Thoracic aorta (tissue), 2 donors: ENCODE data around the gene AP2M1. TPM values are rescaled to one million over a fixed set of nuclear protein-coding genes. Genes with fewer than 3 reads are reported as not detected.

Source experiments
- ATAC-seq: fragments of 150-250 bp; one replicate; pipeline ENCODE4 v1.8.0; 2017; ENCODE audit warnings: low read depth; ENCODE audit not compliant: insufficient number of reproducible peaks, low FRiP score
- DNase-seq: peaks from one replicate; pipeline ENCODE4 v3.0.0-alpha.2; 2020; ENCODE audit warnings: low spot score
- H3K27ac ChIP-seq, 2 donors: fragments of 200-600 bp; sonication (generic); 1 replicate in 1 of 2; 2 replicates in 1 of 2; pipeline ENCODE4 v1.5.1; 2016; ENCODE audit warnings: mild to moderate bottlenecking in 2 of 2, moderate library complexity in 2 of 2
- H3K27me3 ChIP-seq: fragments of 200-600 bp; sonication (generic); replicated peaks from 2 replicates; pipeline ENCODE4 v1.6.0; 2016; ENCODE audit warnings: mild to moderate bottlenecking; ENCODE audit not compliant: insufficient read depth
- H3K36me3 ChIP-seq: fragments of 200-600 bp; sonication (generic); one replicate; pipeline ENCODE4 v1.5.1; 2016
- H3K4me1 ChIP-seq, 2 donors: fragments of 200-600 bp; sonication (generic); 1 replicate in 1 of 2; 2 replicates in 1 of 2; pipeline versions ENCODE4 v1.5.1 to v1.6.0; 2016; ENCODE audit warnings: low read depth in 2 of 2, mild to moderate bottlenecking in 1 of 2; ENCODE audit not compliant: control insufficient read depth in 1 of 2
- H3K4me3 ChIP-seq: fragments of 200-600 bp; sonication (generic); 2 replicates; pipeline ENCODE4 v1.5.1; 2016; ENCODE audit warnings: mild to moderate bottlenecking
- H3K9me3 ChIP-seq: fragments of 200-600 bp; sonication (generic); 2 replicates; pipeline ENCODE4 v1.5.1; 2016
- CTCF ChIP-seq: fragments of 200-600 bp; sonication (generic); IDR thresholded peaks from one replicate; pipeline ENCODE4 v1.5.1; 2019; ENCODE audit warnings: antibody characterized with exemption
- total RNA-seq, 2 donors: library from RNA; depleted of rRNA; stranded (reverse); fragments of >200 nt; gene quantifications; one replicate each; pipeline versions ENCODE4 v1.1.0 to v1.2.3, GENCODE V29; 2016

Gene AP2M1
- total RNA-seq, 2 donors from 2014 or later = 194 to 203 TPM

GRCh38 chr3:184209146-184209923 lies 34.7 kb downstream of the AP2M1 start:
- Histone ChIP-seq H3K4me1 (no peaks in the 10 kb centered on the region), H3K4me3 (no peak overlapping the region), H3K27me3 (no peaks in the 10 kb centered on the region), H3K36me3 (no peaks in the 10 kb centered on the region), H3K27ac (no peak overlapping the region), H3K9me3 (no peaks in the 10 kb centered on the region)
- TF ChIP-seq CTCF = no peak
- ATAC-seq (no peak), DNase-seq (no peak)

GRCh38 chr3:184211297-184211696 lies 36.6 kb downstream of the AP2M1 start:
- no peak for TF ChIP-seq CTCF
- Histone ChIP-seq H3K4me3 (no peak overlapping the region), H3K27me3 (no peaks in the 10 kb centered on the region), H3K9me3 (no peaks in the 10 kb centered on the region), H3K36me3 (no peaks in the 10 kb centered on the region), H3K4me1 (no peaks in the 10 kb centered on the region), H3K27ac (no peak overlapping the region)
- ATAC-seq (no peak), DNase-seq (no peak)

GRCh38 chr3:184211718-184212117 lies 37.1 kb downstream of the AP2M1 start:
- DNase-seq (no peak), ATAC-seq (no peak)
- H3K9me3 ChIP-seq = no peaks in the 10 kb centered on the region
- H3K4me1 ChIP-seq = no peaks in the 10 kb centered on the region
- TF ChIP-seq CTCF = no peak
- no peaks in the 10 kb centered on the region for H3K36me3 ChIP-seq
- H3K27me3 ChIP-seq = no peaks in the 10 kb centered on the region
- H3K27ac ChIP-seq = no peak overlapping the region
- H3K4me3 ChIP-seq = no peak overlapping the region

- DNase-seq (no peak), ATAC-seq (no peak)
- no peaks in the 10 kb centered on the region for H3K9me3 ChIP-seq
- no peak for TF ChIP-seq CTCF
- no peak overlapping the region for H3K4me3 ChIP-seq
- no peaks in the 10 kb centered on the region for H3K27me3 ChIP-seq
- H3K36me3 ChIP-seq = no peaks in the 10 kb centered on the region
- H3K4me1 ChIP-seq = no peaks in the 10 kb centered on the region
- H3K27ac ChIP-seq = no peak overlapping the region
These were observed 44.2 kb downstream of the AP2M1 start for GRCh38 chr3:184218814-184219213.

GRCh38 chr3:184222521-184222920 lies 47.9 kb downstream of the AP2M1 start:
- Histone ChIP-seq H3K27me3 (peaks cover 5% of the 10 kb centered on the region), H3K9me3 (no peaks in the 10 kb centered on the region), H3K27ac (no peak overlapping the region), H3K36me3 (no peaks in the 10 kb centered on the region), H3K4me3 (no peak overlapping the region), H3K4me1 (no peaks in the 10 kb centered on the region)
- no peak for TF ChIP-seq CTCF
- DNase-seq (no peak), ATAC-seq (no peak)
